Nephron progenitor cell (in vitro differentiated cells): ENCODE results near the gene NBEAL2.

Source experiments
- DNase-seq: peaks from one replicate; pipeline ENCODE4 v3.0.0; 2021
- H3K27ac Mint-ChIP-seq: 2 replicates; pipeline ENCODE4 v1.8.0; 2021; ENCODE audit warnings: mild to moderate bottlenecking, moderate library complexity, mixed read lengths
- H3K27me3 Mint-ChIP-seq: 2 replicates; pipeline ENCODE4 v1.8.0; 2021; ENCODE audit warnings: mild to moderate bottlenecking, low read depth, mixed read lengths; ENCODE audit not compliant: poor library complexity
- H3K36me3 Mint-ChIP-seq: 2 replicates; pipeline ENCODE4 v1.8.0; 2021; ENCODE audit warnings: low read depth, mixed read lengths
- H3K4me1 Mint-ChIP-seq: 2 replicates; pipeline ENCODE4 v1.8.0; 2021; ENCODE audit warnings: mixed read lengths
- H3K4me3 Mint-ChIP-seq: 2 replicates; pipeline ENCODE4 v1.8.0; 2021; ENCODE audit warnings: mild to moderate bottlenecking, moderate library complexity, mixed read lengths
- H3K9me3 Mint-ChIP-seq: 2 replicates; pipeline ENCODE4 v1.8.0; 2021; ENCODE audit warnings: mild to moderate bottlenecking, moderate library complexity, mixed read lengths
- CTCF ChIP-seq: fragments of 200-600 bp; sonication (generic); IDR thresholded peaks from 2 replicates; pipeline ENCODE4 v1.5.0; 2021; ENCODE audit warnings: antibody characterized with exemption

Gene NBEAL2

GRCh38 chr3:47010910-47011309, 31.4 kb downstream of the NBEAL2 start:
- Mint-ChIP-seq H3K27me3 (peaks cover 2% of the 10 kb centered on the region), H3K27ac (no peak overlapping the region), H3K9me3 (no peaks in the 10 kb centered on the region), H3K4me3 (peak overlapping the region; percentile 40), H3K4me1 (peaks cover 11% of the 10 kb centered on the region), H3K36me3 (peaks cover 14% of the 10 kb centered on the region)
- TF ChIP-seq CTCF: no peak
- DNase-seq: no peak

GRCh38 chr3:47011371-47011770, 31.9 kb downstream of the NBEAL2 start:
- H3K27ac Mint-ChIP-seq: no peak overlapping the region
- no peak for DNase-seq
- no peak overlapping the region for H3K4me3 Mint-ChIP-seq
- H3K36me3 Mint-ChIP-seq: peaks cover 18% of the 10 kb centered on the region
- no peaks in the 10 kb centered on the region for H3K9me3 Mint-ChIP-seq
- peaks cover 11% of the 10 kb centered on the region for H3K4me1 Mint-ChIP-seq
- no peak for TF ChIP-seq CTCF
- H3K27me3 Mint-ChIP-seq: no peaks in the 10 kb centered on the region

- Mint-ChIP-seq H3K4me3 (no peak overlapping the region), H3K4me1 (peaks cover 16% of the 10 kb centered on the region), H3K9me3 (no peaks in the 10 kb centered on the region), H3K27me3 (no peaks in the 10 kb centered on the region), H3K36me3 (peaks cover 28% of the 10 kb centered on the region), H3K27ac (peak overlapping the region; percentile 66)
- TF ChIP-seq CTCF: no peak
- DNase-seq: no peak
Observed at GRCh38 chr3:47012342-47013230, 33.1 kb downstream of the NBEAL2 start.

GRCh38 chr3:47013231-47013630, 33.8 kb downstream of the NBEAL2 start:
- DNase-seq: no peak
- no peak overlapping the region for H3K4me3 Mint-ChIP-seq
- no peak for TF ChIP-seq CTCF
- H3K4me1 Mint-ChIP-seq: peaks cover 16% of the 10 kb centered on the region
- no peaks in the 10 kb centered on the region for H3K9me3 Mint-ChIP-seq
- no peaks in the 10 kb centered on the region for H3K27me3 Mint-ChIP-seq
- peak overlapping the region; percentile 66 for H3K27ac Mint-ChIP-seq
- H3K36me3 Mint-ChIP-seq: peaks cover 28% of the 10 kb centered on the region

GRCh38 chr3:47014036-47014435, 34.6 kb downstream of the NBEAL2 start:
- TF ChIP-seq CTCF: no peak
- H3K27ac Mint-ChIP-seq: peak overlapping the region; percentile 48
- H3K36me3 Mint-ChIP-seq: peaks cover 34% of the 10 kb centered on the region
- H3K4me3 Mint-ChIP-seq: no peak overlapping the region
- H3K27me3 Mint-ChIP-seq: no peaks in the 10 kb centered on the region
- no peak for DNase-seq
- peaks cover 16% of the 10 kb centered on the region for H3K4me1 Mint-ChIP-seq
- no peaks in the 10 kb centered on the region for H3K9me3 Mint-ChIP-seq

- H3K27me3 Mint-ChIP-seq: no peaks in the 10 kb centered on the region
- H3K9me3 Mint-ChIP-seq: no peaks in the 10 kb centered on the region
- no peak for TF ChIP-seq CTCF
- DNase-seq: no peak
- H3K4me3 Mint-ChIP-seq: no peak overlapping the region
- H3K27ac Mint-ChIP-seq: no peak overlapping the region
- H3K4me1 Mint-ChIP-seq: peaks cover 13% of the 10 kb centered on the region
- H3K36me3 Mint-ChIP-seq: peaks cover 34% of the 10 kb centered on the region
Observed at GRCh38 chr3:47015151-47015550, 35.7 kb downstream of the NBEAL2 start.
